IPS-NIHi11 (cell line): ENCODE results near the gene EIPR1.

Experiments used
- DNase-seq: peaks from one replicate; pipeline ENCODE4 v3.0.0; 2012; ENCODE audit warnings: mixed read lengths, low spot score

Gene EIPR1

GRCh38 chr2:3246928-3247714 is 130.5 kb downstream of the EIPR1 start:
- no peak for DNase-seq

GRCh38 chr2:3246406-3246805 is 131.2 kb downstream of the EIPR1 start:
- no peak for DNase-seq

DNA sequence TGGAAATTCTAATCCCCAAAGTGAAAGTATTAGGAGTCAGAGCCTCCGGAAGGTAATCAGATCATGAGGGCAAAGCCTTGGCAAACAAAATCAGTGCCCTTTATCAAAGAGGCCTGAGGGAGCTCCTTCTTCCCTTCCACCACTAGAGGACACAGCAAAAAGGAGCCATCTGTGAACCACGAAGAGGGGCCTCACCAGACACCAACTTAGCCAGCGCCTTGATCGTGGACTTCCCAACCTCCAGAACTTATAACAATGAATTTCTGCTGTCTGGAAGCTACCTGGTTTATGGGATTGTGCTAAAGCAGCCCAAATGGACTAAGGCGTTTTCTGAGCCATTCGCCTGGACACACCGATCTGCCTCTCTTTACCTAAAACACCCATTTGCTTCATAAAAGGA is 133.1 kb downstream of the EIPR1 start:
- no peak for DNase-seq

GRCh38 chr2:3243804-3244203 is 133.8 kb downstream of the EIPR1 start:
- DNase-seq: no peak

DNA sequence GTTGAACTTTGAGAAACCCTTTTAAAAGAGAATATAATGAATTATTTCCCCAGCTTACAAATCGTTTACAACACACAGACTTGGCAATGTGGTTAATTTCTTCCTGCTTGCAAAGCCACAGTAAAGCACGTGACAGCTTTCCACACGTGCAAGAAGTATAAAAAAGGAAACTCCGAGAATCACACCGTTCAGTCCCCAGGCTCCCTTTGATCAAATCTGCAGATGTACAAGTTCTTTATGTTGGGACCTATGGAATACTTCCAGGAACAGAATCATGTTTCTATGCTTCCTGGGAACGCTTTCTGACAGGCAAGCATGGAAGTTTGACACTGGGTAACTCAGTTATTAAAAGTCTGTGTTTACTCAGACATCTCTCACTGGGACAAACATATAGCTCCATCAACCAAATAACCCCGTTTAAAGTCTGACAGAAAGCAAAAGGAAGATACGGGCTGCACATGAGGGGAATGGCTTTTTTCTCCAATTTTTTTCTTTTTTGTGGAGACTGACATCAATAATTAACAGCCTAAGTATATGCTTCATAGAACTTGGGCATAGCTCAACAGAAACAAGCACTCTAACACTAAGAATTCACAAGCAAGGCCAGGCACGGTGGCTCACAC is 134.8 kb downstream of the EIPR1 start:
- DNase-seq: no peak

- DNase-seq: no peak
Observed at GRCh38 chr2:3241971-3242746, 135.5 kb downstream of the EIPR1 start.

- DNase-seq: no peak
Observed at GRCh38 chr2:3238951-3239841, 138.4 kb downstream of the EIPR1 start.

DNA sequence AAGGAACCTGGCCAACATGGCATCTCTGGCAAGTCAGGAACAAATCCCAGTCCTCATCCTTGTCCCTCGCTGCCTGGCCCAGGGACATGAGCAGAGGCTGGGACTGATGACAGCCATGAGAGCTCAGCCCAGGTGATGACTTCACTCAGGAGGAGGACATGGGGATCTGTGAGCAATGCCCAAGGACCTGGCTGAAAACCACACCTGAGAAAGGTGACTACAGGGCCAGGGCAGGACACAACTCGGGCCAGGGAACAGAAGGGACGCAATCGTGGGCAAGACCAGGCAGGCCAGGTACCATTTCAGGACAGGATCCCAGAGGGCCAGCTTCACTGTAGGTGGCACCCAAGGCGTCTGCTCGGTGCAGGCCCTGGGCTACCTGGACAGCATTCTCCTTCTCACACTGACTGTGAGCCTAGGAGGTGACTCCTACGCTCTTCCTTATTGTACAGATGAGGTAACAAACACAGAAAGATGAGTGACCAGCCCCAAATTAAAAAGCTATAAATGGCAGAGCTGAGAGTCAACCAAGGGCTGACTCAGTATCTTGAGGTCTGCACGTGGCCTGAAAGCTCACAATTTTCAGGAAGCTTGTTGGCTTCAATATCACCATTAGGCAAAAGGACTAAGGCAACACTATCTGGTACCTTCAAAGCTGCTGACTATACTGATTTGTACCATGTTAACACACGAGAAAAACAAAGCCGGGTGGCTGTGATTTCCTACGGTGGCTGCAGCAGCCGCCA is 141.1 kb downstream of the EIPR1 start:
- no peak for DNase-seq

DNA sequence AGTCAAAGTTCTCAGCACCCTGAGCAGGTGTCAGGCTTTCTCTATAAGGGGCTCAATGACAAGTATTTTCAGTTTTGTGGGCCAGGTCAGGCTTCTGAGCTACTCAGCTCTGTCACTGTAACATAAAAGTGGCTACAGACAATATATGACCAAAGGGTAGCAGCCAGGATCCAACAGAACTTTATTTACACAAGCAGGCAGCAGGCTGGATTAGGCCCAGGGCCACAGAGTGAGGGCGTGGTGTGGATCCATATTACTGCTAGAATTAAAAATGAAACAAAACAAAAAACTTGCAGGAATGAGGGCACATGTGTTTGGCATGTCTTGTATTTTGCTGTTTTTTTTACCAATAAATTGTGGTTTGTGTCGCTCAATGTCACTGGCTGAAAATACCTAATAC is 143.7 kb downstream of the EIPR1 start:
- no peak for DNase-seq

GRCh38 chr2:3229221-3229620 is 148.4 kb downstream of the EIPR1 start:
- no peak for DNase-seq

DNA sequence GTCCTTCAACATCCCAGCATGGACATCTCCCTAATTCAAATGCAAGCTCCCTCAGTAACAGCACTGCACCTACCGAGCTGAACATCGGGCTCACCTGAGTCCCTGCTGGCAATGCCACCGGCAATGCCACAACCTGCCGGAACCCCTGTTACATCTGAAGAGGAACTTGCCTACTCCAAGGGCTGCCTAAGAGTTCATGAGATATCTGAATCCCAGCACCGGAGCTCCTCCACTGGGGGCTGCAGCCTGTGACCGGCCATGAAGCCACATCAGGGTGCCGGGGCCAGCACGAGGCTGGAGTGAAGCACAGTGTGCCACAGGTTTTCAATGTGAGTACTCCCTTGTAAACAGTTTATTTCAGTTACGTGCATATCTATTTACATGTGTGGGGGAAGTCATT is 152.9 kb downstream of the EIPR1 start:
- DNase-seq: no peak

- DNase-seq: no peak
Observed at GRCh38 chr2:3223080-3223923, 154.3 kb downstream of the EIPR1 start.

GRCh38 chr2:3222636-3223035 is 155.0 kb downstream of the EIPR1 start:
- no peak for DNase-seq

- DNase-seq: no peak
Observed at GRCh38 chr2:3219536-3219935, 158.1 kb downstream of the EIPR1 start.

- DNase-seq: no peak
Observed at GRCh38 chr2:3217646-3218045, 160.0 kb downstream of the EIPR1 start.

DNA sequence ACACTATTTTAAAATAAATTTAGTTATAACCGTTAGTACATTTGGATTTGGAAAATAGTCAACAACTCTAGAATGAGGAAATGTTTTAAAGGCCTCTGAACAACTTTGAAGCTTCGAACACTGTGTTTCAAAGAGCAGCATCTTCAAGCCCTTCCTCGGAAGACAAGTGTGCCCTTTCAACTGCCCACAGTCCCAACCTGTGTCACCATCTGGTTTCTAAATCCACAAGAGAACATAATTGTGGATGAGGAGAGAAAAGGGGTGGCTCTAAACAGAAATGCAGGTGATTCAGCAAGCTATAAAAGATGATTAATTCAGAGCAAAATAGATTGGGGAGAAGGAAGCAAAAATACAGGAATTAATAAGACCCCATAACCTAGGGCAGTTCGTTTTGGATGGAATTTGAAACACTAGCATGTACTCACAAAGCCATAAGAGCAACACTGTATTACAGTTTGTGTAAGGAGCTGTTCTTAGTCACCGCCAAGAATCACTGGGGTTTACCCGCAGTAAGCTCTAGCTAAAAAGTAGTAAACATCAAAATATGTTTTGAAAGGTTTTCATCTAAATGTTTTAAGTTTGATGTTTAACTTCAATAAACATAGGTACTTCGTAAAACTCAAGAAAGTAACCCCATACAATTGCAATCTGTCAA is 160.7 kb downstream of the EIPR1 start:
- no peak for DNase-seq

GRCh38 chr2:3214806-3215404 is 162.7 kb downstream of the EIPR1 start:
- DNase-seq: no peak

DNA sequence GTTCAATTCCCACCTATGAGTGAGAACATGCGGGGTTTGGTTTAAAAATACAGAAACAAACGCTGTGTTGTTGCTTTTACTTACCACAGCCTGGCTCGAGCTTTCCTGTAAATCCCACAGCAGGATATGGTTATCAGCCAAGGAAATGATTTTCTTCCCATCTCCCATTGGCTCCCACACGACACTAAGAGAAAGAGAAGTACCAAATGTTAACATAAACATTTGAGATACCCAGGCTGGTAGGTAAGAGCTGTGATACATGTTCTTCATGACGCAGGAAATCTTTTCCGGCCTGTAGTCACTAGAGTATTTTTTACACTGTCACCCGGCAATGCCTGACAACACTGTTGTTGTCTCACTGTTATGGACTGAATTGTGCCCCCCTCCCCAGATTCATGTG is 163.6 kb downstream of the EIPR1 start:
- no peak for DNase-seq

DNA sequence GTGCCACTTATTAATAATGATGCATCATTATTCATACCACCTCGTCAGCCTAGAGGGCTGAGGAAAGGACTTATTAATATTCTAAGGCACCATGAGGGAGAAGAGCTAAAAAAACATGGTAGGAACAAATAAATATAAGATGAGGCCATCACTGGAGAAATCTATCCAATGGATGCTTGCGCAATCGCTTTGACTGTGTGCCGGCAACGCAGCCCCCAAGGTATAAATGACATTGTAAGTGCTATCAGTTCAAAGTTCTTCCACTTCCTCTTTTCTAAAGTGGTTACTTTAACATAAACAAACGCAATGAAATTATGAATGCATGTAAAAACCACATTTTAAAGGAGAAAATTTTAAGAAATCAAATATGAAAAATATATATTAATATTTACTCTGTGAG is 164.6 kb downstream of the EIPR1 start:
- DNase-seq: no peak

DNA sequence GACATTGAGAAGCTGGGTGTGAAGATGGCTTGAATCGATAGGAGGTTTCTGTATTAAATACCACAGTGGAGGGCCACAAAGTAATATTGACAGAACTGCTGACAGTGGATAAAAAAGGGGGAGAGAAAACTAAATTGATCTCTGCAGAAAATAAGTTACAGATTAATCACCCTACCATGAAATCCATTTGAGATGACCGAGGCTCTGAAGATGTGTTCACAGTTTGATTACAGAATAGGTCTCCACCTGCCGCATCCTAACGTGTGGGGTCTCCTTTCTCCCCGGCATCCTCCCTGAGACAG is 165.6 kb downstream of the EIPR1 start:
- no peak for DNase-seq
